HG03571 (cell line): ENCODE measurements around the gene ANO9.
"Not testable (repeated sequence)": the region's sequence is repeated elsewhere in the genome, so short reads cannot be mapped to it uniquely, and the experiment has no call there.

Source experiments
- ATAC-seq: cut with Tn5 transposase; IDR thresholded peaks from one replicate; pipeline ENCODE4 v1.9.1; 2021; ENCODE audit not compliant: unreplicated experiment

The ANO9 gene

DNA sequence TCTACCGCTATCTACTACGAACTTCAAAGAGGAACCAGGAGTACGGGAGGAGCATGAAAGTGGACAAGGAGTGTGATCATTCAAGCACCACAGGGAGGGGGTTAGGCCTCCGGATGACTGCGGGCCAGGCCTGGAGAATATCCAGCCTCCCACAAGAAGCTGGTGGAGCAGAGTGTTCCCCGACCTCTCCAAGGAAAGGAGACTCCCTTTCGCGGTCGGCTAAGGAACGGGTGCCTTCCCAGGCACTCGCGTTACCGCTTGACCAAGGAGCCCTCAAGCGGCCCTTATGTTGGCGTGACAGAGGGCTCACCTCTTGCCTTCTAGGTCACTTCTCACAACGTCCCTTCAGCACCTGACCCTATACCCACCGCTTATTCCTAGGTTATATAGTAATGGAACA is 52.4 kb downstream of the ANO9 start:
- ATAC-seq, result not testable (repeated sequence)

DNA sequence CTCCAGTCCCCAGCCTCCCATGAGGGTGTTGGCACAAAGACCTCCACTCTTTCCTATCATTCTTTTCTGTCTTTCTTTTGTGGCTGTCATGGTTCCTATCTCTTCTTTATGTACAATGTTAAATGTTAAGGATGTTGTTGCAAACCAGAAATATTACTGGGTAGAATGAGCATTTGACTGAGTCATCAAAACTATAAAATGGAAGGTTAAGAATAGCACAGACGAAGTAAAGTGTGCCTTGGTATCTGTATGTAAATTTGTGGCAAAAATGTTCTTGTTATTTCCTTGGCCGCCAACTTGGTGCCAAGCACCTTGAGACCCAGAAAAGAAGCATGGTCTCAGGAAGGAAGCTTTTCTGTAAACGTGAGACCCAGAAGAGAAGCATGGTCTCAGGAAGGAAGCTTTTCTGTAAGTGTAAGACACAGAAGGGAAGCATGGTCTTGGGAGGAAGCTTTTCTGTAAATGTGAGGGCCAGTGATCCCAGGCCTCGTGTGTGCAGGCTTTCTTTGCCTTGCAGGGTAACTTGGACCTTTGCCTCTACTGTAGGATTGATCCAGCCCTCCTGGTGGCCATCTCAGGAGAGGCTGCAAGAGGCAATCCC is 54.5 kb downstream of the ANO9 start:
- no peak for ATAC-seq

DNA sequence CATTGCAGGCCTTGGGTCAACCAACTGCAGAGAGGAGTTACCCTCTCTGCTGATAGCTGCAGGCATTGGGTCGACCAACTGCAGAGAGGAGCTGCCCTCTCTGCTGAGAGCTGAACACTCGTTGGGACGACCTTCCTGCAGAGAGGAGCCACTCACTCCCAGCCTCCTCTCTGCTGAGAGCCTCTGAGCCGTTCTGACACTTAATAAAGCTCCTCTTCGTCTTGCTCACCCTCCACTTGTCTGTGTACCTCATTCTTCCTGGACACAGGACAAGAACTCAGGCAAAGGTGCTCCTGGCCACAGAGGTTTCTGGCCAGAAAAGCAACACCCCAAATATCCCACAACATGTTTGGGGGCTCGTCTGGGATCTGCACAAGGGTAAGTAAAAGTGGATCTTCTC is 55.3 kb downstream of the ANO9 start:
- no peak for ATAC-seq

DNA sequence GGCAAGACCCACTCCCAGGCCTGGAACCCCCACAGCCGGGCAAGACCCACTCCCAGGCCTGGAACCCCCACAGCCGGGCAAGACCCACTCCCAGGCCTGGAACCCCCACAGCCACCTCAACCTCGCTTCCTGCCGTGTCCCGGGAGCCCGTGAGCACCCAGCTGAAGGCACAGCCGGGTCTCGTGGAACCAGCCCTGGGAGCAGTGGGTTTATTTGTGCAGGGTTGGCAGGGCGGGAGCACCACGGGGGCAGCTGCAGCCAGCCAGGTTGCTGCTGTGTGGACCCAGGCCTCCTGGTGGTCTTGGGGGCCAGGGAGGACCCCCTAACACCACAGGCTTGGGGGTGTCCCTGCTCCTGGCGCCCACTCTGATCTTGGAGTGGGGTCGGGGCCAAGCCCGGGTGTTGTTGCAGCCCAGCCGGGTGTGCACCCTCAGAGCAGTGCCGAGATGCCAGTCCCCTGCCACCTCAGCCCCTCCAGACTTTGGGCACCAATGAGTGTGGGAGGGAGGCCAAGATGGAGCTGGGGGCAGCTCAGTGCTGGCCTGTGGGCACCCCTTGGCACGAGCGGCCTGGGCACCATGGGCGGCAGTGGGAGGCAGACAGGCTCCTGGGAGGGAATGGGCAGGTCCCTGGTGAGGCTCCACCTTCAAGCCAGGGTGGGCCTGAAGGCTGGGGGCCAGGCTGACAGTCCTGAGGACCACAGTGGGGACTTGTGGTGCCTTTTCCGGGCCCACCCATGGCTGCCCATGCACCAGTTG is 56.0 kb downstream of the ANO9 start:
- no peak for ATAC-seq

DNA sequence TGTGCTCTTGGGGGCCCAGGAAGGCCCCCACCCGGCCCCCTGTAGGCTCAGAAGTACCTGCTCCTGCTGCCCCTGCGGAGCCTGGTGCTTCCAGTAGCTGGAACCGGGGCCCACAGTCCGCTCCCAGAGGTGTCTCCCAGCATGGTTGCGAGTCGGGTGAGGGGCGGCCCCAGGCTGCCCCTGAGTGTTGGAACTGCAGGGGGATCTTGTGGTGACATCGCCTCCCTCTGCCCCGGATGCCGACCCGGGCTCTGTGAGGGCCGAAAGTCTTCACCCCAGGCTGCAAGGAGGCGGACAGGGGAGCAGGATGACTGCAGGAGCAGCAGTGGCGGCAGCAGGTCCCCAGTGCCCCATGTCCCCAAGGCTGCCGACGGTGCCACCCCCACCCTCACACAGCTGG is 57.3 kb downstream of the ANO9 start:
- ATAC-seq, result no peak

DNA sequence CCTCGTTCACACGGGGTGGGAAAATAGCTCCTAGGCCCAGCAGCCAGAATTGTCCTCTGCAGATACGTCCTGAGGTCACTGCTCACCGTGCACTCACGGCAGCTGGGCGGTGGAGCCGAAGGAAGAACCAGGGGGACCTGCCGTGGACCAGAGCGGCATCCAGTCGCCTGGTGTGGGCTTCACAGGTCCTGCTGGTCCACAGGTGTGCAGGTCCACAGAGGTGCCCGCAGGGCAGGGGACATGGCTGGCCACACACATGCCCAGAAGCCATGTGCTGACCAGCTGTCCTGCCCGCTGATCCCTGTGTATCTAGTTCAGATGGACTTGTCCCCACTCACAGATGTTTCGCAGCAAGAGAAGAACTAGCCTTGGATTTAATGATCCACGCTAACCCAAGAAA is 58.4 kb downstream of the ANO9 start:
- ATAC-seq, result no peak

DNA sequence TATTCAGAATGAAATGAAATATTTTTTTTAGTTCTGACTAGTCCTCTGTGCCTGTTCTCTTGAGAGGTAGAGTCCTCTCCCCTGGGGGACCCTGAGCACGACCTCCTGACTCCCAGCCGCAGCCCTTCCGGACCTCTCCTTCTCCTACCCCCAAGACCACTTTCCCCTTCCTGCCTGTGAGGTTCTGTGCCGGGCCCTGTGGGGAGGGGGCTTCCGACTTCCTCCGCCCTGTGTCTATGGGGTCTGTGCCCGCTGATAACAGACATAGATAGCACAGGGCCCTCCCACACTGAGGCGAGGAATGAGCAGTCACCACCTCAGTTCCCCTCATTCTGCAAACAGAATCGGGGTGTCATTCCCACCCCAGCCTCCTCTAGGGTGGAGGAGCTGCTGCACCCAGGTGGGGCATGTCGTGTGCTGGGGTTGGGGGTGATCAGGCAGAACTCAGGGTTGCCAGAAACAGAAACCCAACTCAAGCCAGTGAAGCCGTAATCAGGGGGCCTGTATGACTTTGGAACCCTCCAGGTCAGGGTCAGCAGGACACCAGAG is 59.7 kb downstream of the ANO9 start:
- no peak for ATAC-seq

DNA sequence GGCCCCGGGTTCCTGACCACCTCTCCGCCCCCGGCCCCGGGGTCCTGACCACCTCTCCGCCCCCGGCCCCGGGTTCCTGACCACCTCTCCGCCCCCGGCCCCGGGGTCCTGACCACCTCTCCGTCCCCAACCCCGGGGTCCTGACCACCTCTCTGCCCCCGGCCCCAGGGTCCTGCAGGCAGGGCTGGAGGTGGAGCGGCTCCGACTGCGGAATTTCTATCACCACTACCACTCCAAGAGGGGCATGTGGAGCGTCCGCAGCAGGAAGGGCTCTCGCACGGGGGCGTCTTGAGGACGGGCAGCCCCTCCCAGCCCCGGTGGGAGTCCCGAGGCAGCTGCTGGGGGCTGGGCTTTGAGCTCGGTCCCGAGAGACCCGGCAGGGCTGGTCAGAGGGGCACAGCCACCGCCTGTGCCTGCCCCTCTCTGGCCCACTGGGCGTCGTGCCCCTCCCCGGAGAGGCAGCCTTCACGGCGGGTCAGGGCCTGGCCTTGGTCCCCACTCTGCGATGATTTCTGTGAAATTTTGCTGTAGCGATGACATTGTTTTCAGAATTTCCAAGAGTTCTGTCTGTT is 60.2 kb downstream of the ANO9 start:
- no peak for ATAC-seq

DNA sequence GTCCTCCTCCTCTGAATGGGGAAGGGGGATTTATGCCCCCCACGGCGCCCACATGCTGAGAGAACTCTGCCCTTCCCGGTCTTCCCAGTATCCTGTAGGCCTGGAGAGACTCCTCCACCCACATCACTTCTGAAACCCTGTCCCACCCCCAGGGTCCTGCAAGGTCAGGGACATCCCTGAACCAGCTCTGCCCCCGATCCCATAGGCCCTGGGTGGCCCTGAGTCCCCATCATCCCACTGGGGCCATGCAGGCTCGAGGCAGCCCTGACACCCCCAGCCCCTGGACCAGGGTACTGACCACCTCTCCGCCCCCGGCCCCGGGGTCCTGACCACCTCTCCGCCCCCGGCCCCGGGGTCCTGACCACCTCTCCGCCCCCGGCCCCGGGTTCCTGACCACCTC is 60.8 kb downstream of the ANO9 start:
- no peak for ATAC-seq

DNA sequence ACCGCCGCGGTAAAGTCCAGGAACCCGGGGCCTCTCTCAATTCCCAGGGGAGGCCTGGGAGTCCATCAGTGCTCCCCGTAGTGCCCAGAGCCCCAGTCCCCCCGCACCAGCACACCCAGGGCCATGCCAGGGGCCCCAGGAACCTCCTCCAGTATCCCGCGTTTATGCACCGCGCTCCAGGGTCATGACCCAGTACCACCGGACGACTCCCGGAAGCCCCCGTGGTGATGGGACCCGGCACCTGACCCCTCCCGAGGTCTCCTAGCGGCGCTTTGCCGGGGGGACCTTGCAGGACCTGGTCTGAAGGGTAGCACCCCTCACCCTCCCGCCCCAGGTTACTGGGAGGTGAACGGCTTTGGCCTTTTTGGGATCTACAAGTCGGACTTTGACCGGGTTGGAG is 61.3 kb downstream of the ANO9 start:
- ATAC-seq, result no peak

DNA sequence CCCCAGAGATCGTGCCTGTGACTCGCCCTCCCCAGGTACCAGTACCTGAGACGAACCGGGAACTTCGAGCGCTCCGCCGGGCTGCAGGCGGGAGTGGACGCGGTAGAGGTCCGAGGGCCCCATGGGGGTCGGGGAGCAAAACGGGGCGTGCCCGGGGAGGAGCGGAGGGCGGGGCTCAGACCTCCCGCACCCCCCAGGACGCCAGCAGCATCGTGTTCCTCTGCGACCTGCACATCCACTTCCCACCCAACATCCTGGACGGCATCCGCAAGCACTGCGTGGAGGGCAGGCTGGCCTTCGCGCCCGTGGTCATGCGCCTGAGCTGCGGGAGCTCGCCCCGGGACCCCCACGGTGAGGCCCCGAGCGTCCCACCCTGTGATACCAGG is 61.7 kb downstream of the ANO9 start:
- no peak for ATAC-seq

DNA sequence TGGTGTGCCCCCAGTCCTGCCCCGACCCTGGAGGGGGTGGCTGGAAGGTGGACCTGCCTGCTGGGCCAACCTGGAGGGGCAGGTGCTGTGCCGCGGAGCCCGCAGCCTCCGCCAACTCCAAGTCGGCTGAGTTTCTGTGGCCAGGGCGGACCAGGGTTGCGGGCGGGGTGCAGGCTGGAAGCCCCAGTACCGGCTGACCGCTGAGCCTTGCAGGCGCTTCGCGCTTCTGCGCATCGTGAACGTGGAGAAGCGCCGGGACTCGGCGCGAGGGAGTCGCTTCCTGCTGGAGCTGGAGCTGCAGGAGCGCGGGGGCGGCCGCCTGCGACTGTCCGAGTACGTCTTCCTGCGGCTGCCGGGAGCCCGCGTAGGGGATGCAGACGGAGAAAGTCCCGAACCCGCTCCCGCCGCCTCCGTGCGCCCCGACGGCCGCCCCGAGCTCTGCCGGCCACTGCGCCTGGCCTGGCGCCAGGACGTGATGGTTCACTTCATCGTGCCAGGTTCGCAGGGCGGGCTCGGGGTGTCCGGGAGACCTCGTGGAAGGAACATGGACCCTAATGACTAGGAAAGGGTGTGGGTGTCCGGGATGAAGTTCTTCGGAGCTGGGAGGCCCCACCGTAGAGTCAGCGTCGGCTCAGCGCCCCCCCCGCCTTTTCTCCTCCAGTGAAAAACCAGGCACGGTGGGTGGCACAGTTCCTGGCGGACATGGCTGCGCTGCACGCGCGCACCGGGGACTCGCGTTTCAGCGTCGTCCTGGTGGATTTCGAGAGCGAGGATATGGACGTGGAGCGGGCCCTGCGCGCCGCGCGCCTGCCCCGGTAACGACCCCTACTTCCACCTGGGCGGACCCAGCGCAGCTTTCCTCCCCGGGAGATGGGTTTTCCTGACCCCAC is 62.4 kb downstream of the ANO9 start:
- ATAC-seq, result no peak

DNA sequence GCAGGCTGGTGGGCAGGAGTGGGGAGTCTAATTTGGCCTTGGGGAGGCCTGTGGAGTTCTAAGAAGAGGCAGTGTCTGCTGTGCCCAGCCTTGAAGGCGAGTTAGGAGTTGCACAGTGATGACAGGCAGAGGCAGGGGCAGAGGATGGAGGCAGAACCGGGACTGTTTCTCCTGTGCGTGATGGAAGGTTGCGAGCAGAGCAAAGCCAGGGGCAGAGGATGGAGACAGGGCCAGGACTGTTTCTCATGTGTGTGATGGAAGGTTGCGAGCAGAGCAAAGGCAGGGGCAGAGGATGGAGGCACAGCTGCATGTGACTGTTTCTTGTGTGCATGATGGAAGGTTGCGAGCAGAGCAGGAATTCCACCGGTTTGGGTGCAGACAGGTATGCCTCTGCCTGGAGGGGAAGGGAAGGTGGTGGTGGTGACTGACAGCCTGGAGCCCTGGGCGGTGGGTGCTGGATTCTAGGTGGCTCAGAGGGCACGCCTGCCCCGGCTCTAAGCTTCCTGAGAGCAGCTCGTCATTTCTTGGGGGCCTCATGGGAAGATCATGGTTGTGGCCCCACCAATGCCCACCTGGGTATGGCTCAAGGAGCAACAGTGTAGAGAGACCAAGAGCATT is 63.8 kb downstream of the ANO9 start:
- ATAC-seq, result no peak

DNA sequence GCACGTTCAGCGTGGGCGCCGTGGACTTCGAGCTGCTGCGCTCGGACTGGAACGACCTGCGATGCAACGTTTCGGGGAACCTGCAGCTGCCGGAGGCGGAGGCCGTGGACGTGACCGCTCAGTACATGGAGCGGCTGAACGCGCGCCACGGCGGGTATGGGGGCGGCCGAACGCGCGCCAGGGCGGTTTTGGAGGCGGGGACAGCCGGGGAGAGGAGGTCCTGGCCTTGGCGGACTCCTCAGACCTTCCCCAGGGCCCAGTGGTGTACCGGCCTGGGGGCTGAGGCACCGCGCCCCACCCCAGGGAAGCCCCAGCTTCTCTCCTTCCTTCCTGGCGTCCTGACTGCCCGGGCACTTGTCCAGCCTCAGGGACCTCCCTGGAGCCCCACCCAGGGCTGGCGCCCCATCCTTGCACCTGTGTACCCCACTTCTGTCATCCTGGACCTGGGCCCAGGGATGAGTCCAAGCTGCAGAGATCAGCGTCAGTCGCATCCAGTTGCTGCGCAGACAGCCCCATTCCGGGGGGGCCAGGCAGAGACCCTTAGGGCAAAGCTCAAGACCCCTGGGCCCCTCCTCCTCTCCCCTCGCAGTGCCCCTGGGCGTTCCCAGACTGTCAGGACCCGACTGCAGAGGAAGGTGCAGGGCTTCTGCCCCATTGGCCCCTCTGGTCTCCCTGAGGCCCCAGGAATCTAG is 64.5 kb downstream of the ANO9 start:
- ATAC-seq, result no peak

DNA sequence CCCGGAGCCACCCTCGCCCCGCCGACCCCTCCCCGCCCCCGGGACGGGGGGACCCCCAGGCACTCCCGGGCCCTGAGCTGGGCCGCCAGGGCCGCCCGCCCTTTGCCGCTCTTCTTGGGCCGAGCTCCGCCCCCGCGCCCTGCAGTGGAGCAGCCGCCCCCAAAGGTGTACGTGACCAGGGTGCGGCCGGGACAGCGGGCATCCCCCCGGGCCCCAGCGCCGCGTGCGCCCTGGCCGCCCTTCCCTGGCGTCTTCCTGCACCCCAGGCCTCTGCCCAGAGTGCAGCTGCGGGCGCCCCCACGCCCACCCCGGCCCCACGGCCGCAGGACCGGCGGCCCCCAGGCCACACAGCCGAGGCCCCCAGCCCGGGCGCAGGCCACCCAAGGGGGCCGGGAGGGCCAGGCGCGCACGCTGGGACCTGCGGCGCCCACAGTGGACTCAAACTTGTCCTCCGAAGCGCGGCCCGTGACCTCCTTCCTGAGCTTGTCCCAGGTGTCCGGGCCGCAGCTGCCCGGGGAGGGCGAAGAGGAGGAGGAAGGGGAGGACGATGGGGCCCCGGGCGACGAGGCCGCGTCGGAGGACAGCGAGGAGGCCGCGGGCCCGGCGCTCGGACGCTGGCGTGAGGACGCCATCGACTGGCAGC is 65.2 kb downstream of the ANO9 start:
- ATAC-seq, result no peak

DNA sequence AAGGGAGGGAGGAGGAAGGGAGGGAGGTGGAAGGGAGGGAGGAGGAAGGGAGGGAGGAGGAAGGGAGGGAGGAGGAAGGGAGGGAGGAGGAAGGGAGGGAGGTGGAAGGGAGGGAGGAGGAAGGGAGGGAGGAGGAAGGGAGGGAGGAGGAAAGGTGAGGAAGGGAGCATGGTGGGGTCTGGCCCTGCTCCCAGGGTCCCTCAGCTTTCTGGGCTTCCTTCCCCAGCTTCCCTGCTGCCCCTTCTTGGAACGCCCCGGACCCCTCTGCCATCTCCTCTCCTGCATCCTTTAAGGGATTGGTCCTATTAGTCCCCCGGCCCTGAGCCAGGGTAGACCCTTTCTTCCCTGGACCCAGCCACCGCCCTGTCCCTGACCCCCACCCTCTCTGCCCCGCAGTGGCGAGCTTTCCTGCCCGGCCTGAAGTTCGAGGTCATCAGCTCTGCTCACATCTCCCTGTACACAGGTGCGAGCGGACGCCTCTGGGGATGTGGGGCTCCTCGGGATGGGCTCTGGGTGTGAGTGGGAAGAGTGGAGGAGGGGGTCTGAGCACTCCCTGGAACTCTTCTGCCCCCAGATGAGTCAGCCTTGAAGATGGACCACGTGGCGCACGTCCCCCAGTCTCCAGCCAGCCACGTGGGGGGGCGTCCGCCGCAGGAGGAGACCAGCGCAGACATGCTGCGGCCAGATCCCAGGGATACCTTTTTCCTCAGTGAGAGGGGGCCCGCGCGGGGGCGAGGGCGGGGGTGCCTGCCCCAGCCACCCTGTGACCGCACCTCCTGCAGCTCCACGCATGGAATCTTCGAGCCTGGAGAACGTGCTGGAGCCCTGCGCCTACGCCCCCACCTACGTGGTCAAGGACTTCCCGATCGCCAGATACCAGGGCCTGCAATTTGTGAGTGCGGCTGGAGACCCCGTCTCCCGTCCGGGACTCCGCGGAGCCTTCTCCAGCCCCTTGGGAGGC is 66.5 kb downstream of the ANO9 start:
- no peak for ATAC-seq

DNA sequence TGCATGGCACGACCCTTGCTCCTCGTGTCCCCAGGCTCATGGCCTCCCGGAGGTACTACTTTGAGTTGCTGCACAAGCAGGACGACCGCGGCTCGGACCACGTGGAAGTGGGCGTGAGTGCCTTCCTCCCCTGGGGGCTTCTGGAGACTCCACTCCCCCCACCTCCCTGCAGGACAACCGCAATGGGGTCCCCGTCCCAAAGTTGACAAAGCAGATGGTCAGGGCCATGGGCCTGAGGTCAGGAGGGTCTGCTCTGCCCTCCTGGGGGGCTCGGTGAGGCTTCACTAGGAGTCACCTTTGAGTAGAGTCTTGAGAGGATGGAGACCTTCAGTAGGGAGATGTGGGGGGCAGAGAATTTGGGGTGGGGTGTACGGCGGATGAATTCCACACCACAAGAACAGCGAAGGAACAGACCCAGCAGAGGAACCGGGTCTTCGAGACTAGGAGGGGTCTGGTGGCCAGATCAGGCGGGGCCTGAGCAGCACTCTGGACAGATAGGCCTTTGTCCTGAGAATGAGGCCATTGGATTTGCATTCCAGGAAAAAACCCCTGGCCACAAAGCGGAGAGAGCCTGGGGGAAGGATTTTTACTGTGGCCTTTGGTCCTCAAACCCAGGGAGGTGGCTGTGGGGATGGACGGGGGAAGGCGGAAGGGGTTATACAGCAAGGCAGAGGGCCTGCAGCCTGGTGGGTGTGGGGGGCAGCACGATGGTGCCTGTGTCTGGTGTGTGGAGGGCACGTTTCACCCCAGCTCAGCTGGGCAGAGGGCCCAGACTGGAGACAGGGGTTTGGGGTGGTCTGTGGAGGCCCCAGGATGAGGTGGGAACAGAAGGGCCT is 67.9 kb downstream of the ANO9 start:
- no peak for ATAC-seq
